K562 (cell line): ENCODE results near the gene RPL28. TPM values are rescaled to one million over a fixed set of nuclear protein-coding genes. Genes with fewer than 3 reads are reported as not detected.

Experiments used
- ATAC-seq: fragments of 200-7000 bp; cut with Tn5 transposase; 3 replicates; pipeline ENCODE4 v1.9.1; 2020; ENCODE audit warnings: moderate library complexity
- BruUV-seq: library from RNA; stranded (reverse); fragments of 400-500 nt; replicated peaks from 2 replicates; lab custom pipeline; 2021; lab: Mats Ljungman, UMichigan
- CTCF ChIA-PET: fragments of 300-600 bp; formaldehyde crosslinking; extraction: SDS; loops from one replicate; lab custom pipeline; 2021; ENCODE audit warnings: low intra/inter-chr PET ratio; lab: Yijun Ruan, JAX
- POLR2A ChIA-PET: fragments of 300-600, 350-650 bp; sonication (Branson Sonifier 250); formaldehyde crosslinking; extraction: SDS; loops from one replicate; lab custom pipeline; 2021; ENCODE audit warnings: antibody characterized with exemption, inconsistent platforms; lab: Yijun Ruan, JAX
- DNase-seq, 4 experiments: peaks; one replicate each; pipeline versions ENCODE4 v3.0.0 to v3.0.0-alpha.2; 2011 to 2018; ENCODE audit warnings: low spot score in 3 of 4, mixed read lengths in 3 of 4; ENCODE audit errors: extremely low read depth in 1 of 4
- FAIRE-seq: peaks from 2 replicates; lab custom pipeline; 2011; peaks lifted over from hg19 to GRCh38; lab: Jason Lieb, UNC
- H2AFZ ChIP-seq: 2 replicates; pipeline ENCODE4 v1.6.0; 2011; ENCODE audit warnings: low read depth, low read length, control low read depth, inconsistent platforms
- H3K27ac ChIP-seq: fragments of 200-600 bp; 3 replicates; pipeline ENCODE4 v1.8.0; 2011; ENCODE audit warnings: low read depth, mild to moderate bottlenecking, control low read depth, inconsistent platforms, low read length, moderate library complexity, mixed read lengths; ENCODE audit errors: extremely low read depth
- H3K27me3 ChIP-seq, 2 experiments: fragments of 300-600 bp in 1 of 2; 2 replicates in 1 of 2; 3 replicates in 1 of 2; pipeline versions ENCODE4 v1.6.0 to v1.8.0; 2011; ENCODE audit warnings: inconsistent platforms in 2 of 2, low read length in 2 of 2, mild to moderate bottlenecking in 1 of 2, mixed read lengths in 1 of 2, moderate library complexity in 1 of 2; ENCODE audit not compliant: control insufficient read depth in 2 of 2, insufficient read depth in 2 of 2
- H3K36me3 ChIP-seq: fragments of 300-600 bp; 3 replicates; pipeline ENCODE4 v1.8.0; 2011; ENCODE audit warnings: mild to moderate bottlenecking, low read length, inconsistent platforms; ENCODE audit not compliant: control insufficient read depth, insufficient read depth
- H3K4me1 ChIP-seq, 2 experiments: fragments of 200-600 bp in 1 of 2; replicated peaks in 1 of 2; 2 replicates in 1 of 2; 3 replicates in 1 of 2; pipeline versions ENCODE4 v1.5.1 to v1.8.0; 2011; ENCODE audit warnings: inconsistent platforms in 2 of 2, low read length in 2 of 2, mild to moderate bottlenecking in 1 of 2, mixed read lengths in 1 of 2, moderate library complexity in 1 of 2; ENCODE audit not compliant: control insufficient read depth in 2 of 2, insufficient read depth in 2 of 2
- H3K4me2 ChIP-seq: 2 replicates; pipeline ENCODE4 v1.6.1; 2011; ENCODE audit warnings: low read length, control low read depth, inconsistent platforms, mixed read lengths; ENCODE audit not compliant: insufficient read depth
- H3K4me3 ChIP-seq: fragments of 200-600 bp; sonication (generic), shearing (Covaris generic); 2 replicates; pipeline ENCODE4 v1.5.1; 2016; ENCODE audit warnings: control low read depth, inconsistent platforms
- H3K79me2 ChIP-seq: fragments of 200-600 bp; 3 replicates; pipeline ENCODE4 v1.8.0; 2011; ENCODE audit warnings: low read length, inconsistent platforms; ENCODE audit not compliant: control insufficient read depth, insufficient read depth
- H3K9ac ChIP-seq, 2 experiments: 2 replicates each; pipeline versions ENCODE4 v1.6.0 to v1.6.1; 2011; ENCODE audit warnings: low read depth in 2 of 2, low read length in 2 of 2, control low read depth in 1 of 2, inconsistent platforms in 1 of 2, mild to moderate bottlenecking in 1 of 2, mixed read lengths in 1 of 2; ENCODE audit not compliant: insufficient read depth in 1 of 2
- H3K9me1 ChIP-seq: one replicate; pipeline ENCODE4 v1.6.0; 2011; ENCODE audit warnings: inconsistent platforms, mild to moderate bottlenecking, low read length, moderate library complexity; ENCODE audit not compliant: control insufficient read depth, insufficient read depth
- H3K9me3 ChIP-seq: replicated peaks from 2 replicates; pipeline ENCODE4 v1.5.1; 2011; ENCODE audit warnings: low read depth, low read length, inconsistent platforms; ENCODE audit not compliant: control insufficient read depth, insufficient read depth
- H4K20me1 ChIP-seq: replicated peaks from 2 replicates; pipeline ENCODE4 v1.6.1; 2011; ENCODE audit warnings: low read length, inconsistent platforms, mixed read lengths; ENCODE audit not compliant: control insufficient read depth, insufficient read depth
- KDM5B ChIP-seq: fragments of 200-600 bp; sonication (generic); IDR thresholded peaks from 2 replicates; pipeline ENCODE4 v1.6.1; 2012; ENCODE audit warnings: low read depth, mild to moderate bottlenecking, moderate library complexity, low read length, control low read depth, inconsistent platforms; ENCODE audit not compliant: insufficient replicate concordance
- ZFX ChIP-seq: sonication (generic); formaldehyde crosslinking; IDR thresholded peaks from 2 replicates; pipeline ENCODE4 v1.8.0; 2022; ENCODE audit warnings: mild to moderate bottlenecking, missing genetic modification reagents, moderate library complexity
- WGBS: fragments of 100-300 bp; shearing (Covaris generic); methylation state at CpG from one replicate; pipeline ENCODE4 v1.1.6; 2016; ENCODE audit warnings: low coverage, mixed read lengths; ENCODE audit not compliant: insufficient coverage; ENCODE audit errors: missing lambda C conversion rate; 5-methylcytosine and 5-hydroxymethylcytosine counted together
- in situ Hi-C: fragments of 300-500 bp; cut with MboI; formaldehyde crosslinking; loops from 4 replicates; pipeline ENCODE4 v1.15.0; 2018; ENCODE audit warnings: inconsistent platforms, mixed read lengths
- intact Hi-C: fragments of 100-400 bp; cut with micrococcal nuclease; formaldehyde crosslinking; loops from 2 replicates; pipeline ENCODE4 v1.14.2; 2022
- polyA plus RNA-seq, 8 experiments: library from polyadenylated mRNA; depleted of rRNA in 4 of 8; stranded (reverse) in 5 of 8; unstranded in 3 of 8; fragments of >200 nt; fragmentation: Nextera tagmentation in 2 of 8; fragmentation: Illumina TruSeq in 1 of 8; extraction: Ambion mirVana in 2 of 8; extraction: Trizol in 1 of 8; gene quantifications; 2 replicates each; pipeline versions ENCODE4 v1.2.1 to v1.2.3, GENCODE V29; 2011 to 2014; ENCODE audit warnings: inconsistent platforms in 1 of 8, missing spikeins in 1 of 8
- total RNA-seq, 7 experiments: library from RNA; depleted of rRNA in 6 of 7; stranded (reverse); fragments of >200 nt in 6 of 7; fragmentation: Illumina TruSeq in 2 of 7; extraction: Trizol in 2 of 7; gene quantifications; 2 replicates each; pipeline versions ENCODE4 v1.2.1 to v1.2.3, GENCODE V29; 2011 to 2021; ENCODE audit warnings: low replicate concordance in 1 of 7
- TF ChIP-seq, protein P1 (sequence below): fragments of 200-600 bp; sonication (generic); IDR thresholded peaks from one replicate; pipeline ENCODE4 v1.6.1; 2012; ENCODE audit warnings: mild to moderate bottlenecking, low read depth, low read length, inconsistent platforms

RPL28 gene
- total and polyA plus RNA-seq, 9 of the 15 experiments (the other 6 are each of a cell fraction or from before 2014, with no cell fraction given) = 124 to 3,106 (median 622) TPM

DNA sequence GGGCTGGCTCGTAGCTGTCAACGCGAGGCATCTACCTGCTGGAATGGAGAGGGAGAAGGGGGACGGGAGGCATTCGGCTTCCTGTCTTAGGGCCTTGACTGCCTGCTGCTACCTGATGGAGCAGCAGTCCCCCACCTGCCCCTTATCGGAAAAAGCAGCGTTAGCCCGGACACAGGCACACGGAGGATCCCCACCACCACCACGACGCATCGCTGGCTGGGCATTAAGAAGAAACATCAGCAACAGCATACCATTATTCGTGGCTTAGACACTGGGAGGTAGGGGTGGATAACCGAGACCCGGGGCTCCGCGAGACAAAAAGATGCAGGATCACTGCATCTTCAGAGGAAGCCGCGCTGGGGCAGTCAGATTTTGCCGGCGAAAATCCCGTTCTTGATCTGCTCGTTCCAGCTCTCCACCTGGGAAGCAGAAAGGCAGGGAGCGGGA is 32.4 kb upstream of the RPL28 start:
- TF ChIP-seq ZFX (CRISPR knock-in tag) (0 out of 2 replicates have a peak, but pooled peaks have one; percentile 18), KDM5B (peak; percentile 22)
- TF ChIP-seq, protein P1, sequence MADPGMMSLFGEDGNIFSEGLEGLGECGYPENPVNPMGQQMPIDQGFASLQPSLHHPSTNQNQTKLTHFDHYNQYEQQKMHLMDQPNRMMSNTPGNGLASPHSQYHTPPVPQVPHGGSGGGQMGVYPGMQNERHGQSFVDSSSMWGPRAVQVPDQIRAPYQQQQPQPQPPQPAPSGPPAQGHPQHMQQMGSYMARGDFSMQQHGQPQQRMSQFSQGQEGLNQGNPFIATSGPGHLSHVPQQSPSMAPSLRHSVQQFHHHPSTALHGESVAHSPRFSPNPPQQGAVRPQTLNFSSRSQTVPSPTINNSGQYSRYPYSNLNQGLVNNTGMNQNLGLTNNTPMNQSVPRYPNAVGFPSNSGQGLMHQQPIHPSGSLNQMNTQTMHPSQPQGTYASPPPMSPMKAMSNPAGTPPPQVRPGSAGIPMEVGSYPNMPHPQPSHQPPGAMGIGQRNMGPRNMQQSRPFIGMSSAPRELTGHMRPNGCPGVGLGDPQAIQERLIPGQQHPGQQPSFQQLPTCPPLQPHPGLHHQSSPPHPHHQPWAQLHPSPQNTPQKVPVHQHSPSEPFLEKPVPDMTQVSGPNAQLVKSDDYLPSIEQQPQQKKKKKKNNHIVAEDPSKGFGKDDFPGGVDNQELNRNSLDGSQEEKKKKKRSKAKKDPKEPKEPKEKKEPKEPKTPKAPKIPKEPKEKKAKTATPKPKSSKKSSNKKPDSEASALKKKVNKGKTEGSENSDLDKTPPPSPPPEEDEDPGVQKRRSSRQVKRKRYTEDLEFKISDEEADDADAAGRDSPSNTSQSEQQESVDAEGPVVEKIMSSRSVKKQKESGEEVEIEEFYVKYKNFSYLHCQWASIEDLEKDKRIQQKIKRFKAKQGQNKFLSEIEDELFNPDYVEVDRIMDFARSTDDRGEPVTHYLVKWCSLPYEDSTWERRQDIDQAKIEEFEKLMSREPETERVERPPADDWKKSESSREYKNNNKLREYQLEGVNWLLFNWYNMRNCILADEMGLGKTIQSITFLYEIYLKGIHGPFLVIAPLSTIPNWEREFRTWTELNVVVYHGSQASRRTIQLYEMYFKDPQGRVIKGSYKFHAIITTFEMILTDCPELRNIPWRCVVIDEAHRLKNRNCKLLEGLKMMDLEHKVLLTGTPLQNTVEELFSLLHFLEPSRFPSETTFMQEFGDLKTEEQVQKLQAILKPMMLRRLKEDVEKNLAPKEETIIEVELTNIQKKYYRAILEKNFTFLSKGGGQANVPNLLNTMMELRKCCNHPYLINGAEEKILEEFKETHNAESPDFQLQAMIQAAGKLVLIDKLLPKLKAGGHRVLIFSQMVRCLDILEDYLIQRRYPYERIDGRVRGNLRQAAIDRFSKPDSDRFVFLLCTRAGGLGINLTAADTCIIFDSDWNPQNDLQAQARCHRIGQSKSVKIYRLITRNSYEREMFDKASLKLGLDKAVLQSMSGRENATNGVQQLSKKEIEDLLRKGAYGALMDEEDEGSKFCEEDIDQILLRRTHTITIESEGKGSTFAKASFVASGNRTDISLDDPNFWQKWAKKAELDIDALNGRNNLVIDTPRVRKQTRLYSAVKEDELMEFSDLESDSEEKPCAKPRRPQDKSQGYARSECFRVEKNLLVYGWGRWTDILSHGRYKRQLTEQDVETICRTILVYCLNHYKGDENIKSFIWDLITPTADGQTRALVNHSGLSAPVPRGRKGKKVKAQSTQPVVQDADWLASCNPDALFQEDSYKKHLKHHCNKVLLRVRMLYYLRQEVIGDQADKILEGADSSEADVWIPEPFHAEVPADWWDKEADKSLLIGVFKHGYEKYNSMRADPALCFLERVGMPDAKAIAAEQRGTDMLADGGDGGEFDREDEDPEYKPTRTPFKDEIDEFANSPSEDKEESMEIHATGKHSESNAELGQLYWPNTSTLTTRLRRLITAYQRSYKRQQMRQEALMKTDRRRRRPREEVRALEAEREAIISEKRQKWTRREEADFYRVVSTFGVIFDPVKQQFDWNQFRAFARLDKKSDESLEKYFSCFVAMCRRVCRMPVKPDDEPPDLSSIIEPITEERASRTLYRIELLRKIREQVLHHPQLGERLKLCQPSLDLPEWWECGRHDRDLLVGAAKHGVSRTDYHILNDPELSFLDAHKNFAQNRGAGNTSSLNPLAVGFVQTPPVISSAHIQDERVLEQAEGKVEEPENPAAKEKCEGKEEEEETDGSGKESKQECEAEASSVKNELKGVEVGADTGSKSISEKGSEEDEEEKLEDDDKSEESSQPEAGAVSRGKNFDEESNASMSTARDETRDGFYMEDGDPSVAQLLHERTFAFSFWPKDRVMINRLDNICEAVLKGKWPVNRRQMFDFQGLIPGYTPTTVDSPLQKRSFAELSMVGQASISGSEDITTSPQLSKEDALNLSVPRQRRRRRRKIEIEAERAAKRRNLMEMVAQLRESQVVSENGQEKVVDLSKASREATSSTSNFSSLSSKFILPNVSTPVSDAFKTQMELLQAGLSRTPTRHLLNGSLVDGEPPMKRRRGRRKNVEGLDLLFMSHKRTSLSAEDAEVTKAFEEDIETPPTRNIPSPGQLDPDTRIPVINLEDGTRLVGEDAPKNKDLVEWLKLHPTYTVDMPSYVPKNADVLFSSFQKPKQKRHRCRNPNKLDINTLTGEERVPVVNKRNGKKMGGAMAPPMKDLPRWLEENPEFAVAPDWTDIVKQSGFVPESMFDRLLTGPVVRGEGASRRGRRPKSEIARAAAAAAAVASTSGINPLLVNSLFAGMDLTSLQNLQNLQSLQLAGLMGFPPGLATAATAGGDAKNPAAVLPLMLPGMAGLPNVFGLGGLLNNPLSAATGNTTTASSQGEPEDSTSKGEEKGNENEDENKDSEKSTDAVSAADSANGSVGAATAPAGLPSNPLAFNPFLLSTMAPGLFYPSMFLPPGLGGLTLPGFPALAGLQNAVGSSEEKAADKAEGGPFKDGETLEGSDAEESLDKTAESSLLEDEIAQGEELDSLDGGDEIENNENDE = no peak
- no TSS peak for BruUV-seq
- peak overlapping the region; percentile 50 to 92 for H3K9ac ChIP-seq
- DNase-seq (no peak), FAIRE-seq (peak; percentile 60), ATAC-seq (no peak)
- H3K9me3 ChIP-seq = no peaks in the 10 kb centered on the region
- peak overlapping the region; percentile 64 for H3K4me3 ChIP-seq
- H3K9me1 ChIP-seq = peaks cover 5% of the 10 kb centered on the region
- peak overlapping the region; percentile 85 for H3K4me2 ChIP-seq
- ChIA-PET CTCF (no interaction called here), POLR2A (interaction anchor here (0.9 to 2.4 kb wide), 5 partner anchors 13 to 137 kb away, joined by 3 to 11 read pairs (median 5); partner anchors contain the start of genes KMT5C and UBE2S)
- in situ Hi-C loops = no loop called here
- H3K4me1 ChIP-seq = peaks cover 4 to 48% of the 10 kb centered on the region in 2 experiments; a peak in 4 of 5 replicates
- H4K20me1 ChIP-seq = peaks cover 6% of the 10 kb centered on the region
- H3K27ac ChIP-seq = peak overlapping the region; percentile 49; the same call in 2 of the 3 replicates
- peaks cover 9 to 21% of the 10 kb centered on the region in 2 experiments; a peak in 4 of 5 replicates for H3K27me3 ChIP-seq
- intact Hi-C loops = no loop called here
- H3K79me2 ChIP-seq = no peaks in the 10 kb centered on the region
- peaks cover 6% of the 10 kb centered on the region; the same call in 1 of the 3 replicates for H3K36me3 ChIP-seq
- H2AFZ ChIP-seq = peak overlapping the region; percentile 88
- WGBS = 5% methylated on average over 24 of the region's 24 CpGs
